DOHH2 (cell line): ENCODE measurements around the gene RD3L.

Experiments
- H3F3A ChIP-seq: fragments of 200-600 bp; sonication (generic), shearing (Covaris generic); 2 replicates; pipeline ENCODE4 v1.6.0; 2016; ENCODE audit warnings: antibody characterized with exemption, mild to moderate bottlenecking; ENCODE audit not compliant: control insufficient read depth, insufficient read depth
- H3K27ac ChIP-seq: fragments of 200-600 bp; sonication (generic); 2 replicates; pipeline ENCODE4 v1.5.1; 2014; ENCODE audit warnings: low read depth, mild to moderate bottlenecking, low read length, moderate library complexity
- H3K27me3 ChIP-seq: fragments of 200-600 bp; sonication (generic); 2 replicates; pipeline ENCODE4 v1.6.1; 2014; ENCODE audit warnings: mild to moderate bottlenecking, low read length, mixed read lengths; ENCODE audit not compliant: control insufficient read depth
- H3K36me3 ChIP-seq: fragments of 200-600 bp; sonication (generic); 2 replicates; pipeline ENCODE4 v1.6.1; 2014; ENCODE audit warnings: mild to moderate bottlenecking, low read length, moderate library complexity, mixed read lengths; ENCODE audit not compliant: control insufficient read depth
- H3K4me1 ChIP-seq: fragments of 200-600 bp; sonication (generic); 2 replicates; pipeline ENCODE4 v1.6.1; 2014; ENCODE audit warnings: mild to moderate bottlenecking, low read length, mixed read lengths; ENCODE audit not compliant: control insufficient read depth
- H3K4me2 ChIP-seq: fragments of 200-600 bp; sonication (generic); 2 replicates; pipeline ENCODE4 v1.6.0; 2014; ENCODE audit warnings: mild to moderate bottlenecking, low read length, moderate library complexity
- H3K4me3 ChIP-seq: fragments of 200-600 bp; sonication (generic); 2 replicates; pipeline ENCODE4 v1.5.1; 2014; ENCODE audit warnings: mild to moderate bottlenecking, low read length, mixed read lengths
- H3K79me2 ChIP-seq: fragments of 200-600 bp; sonication (generic); 2 replicates; pipeline ENCODE4 v1.6.1; 2014; ENCODE audit warnings: mild to moderate bottlenecking, low read length, mixed read lengths; ENCODE audit not compliant: control insufficient read depth
- H3K9me2 ChIP-seq: fragments of 200-600 bp; sonication (generic); replicated peaks from 2 replicates; pipeline ENCODE4 v1.6.1; 2014; ENCODE audit warnings: mild to moderate bottlenecking, low read length, mixed read lengths; ENCODE audit not compliant: control insufficient read depth
- H3K9me3 ChIP-seq: fragments of 200-600 bp; sonication (generic); 2 replicates; pipeline ENCODE4 v1.6.1; 2014; ENCODE audit warnings: antibody characterized with exemption, low read length, mixed read lengths; ENCODE audit not compliant: control insufficient read depth, insufficient read depth
- H4K20me1 ChIP-seq: fragments of 200-600 bp; sonication (generic); 2 replicates; pipeline ENCODE4 v1.6.0; 2014; ENCODE audit warnings: low read depth, mild to moderate bottlenecking, antibody characterized with exemption, low read length, moderate library complexity; ENCODE audit not compliant: control insufficient read depth, insufficient read depth
- EZH2phosphoT487 ChIP-seq: fragments of 200-600 bp; sonication (generic); IDR thresholded peaks from 2 replicates; pipeline ENCODE4 v1.6.1; 2017; ENCODE audit warnings: borderline replicate concordance, mild to moderate bottlenecking, antibody characterized with exemption, low read length, moderate library complexity, mixed read lengths
- TF ChIP-seq, protein P1 (sequence below): fragments of 200-600 bp; sonication (generic); IDR thresholded peaks from one replicate; pipeline ENCODE4 v1.5.1; 2014; ENCODE audit warnings: antibody characterized with exemption, mild to moderate bottlenecking, low read depth, low read length; ENCODE audit not compliant: poor library complexity, severe bottlenecking

RD3L gene

GRCh38 chr14:103969961-103970360 lies 27.6 kb upstream of the RD3L start:
- Histone ChIP-seq H3K4me2 (no peak overlapping the region), H3K9me3 (no peaks in the 10 kb centered on the region)

DNA sequence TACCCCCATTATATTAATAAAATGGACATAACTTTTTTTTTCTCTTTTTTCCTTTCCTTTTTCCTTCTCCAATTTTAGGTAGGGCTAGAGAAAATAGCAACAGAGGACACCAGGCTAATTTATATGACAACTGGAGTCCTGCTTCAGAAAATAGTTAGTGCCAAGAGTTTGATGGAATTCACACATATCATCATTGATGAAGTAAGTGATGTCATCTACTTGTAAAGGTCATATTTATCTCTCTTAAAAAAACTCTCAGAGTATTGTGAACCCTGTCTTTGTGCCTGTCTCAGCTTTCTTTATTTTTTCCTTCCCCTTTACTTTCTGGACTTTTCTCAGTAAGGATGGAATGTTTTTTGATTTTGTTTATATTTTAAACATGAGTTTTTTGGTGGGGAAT lies 24.3 kb upstream of the RD3L start:
- TF ChIP-seq EZH2phosphoT487, result no peak
- TF ChIP-seq, protein P1, sequence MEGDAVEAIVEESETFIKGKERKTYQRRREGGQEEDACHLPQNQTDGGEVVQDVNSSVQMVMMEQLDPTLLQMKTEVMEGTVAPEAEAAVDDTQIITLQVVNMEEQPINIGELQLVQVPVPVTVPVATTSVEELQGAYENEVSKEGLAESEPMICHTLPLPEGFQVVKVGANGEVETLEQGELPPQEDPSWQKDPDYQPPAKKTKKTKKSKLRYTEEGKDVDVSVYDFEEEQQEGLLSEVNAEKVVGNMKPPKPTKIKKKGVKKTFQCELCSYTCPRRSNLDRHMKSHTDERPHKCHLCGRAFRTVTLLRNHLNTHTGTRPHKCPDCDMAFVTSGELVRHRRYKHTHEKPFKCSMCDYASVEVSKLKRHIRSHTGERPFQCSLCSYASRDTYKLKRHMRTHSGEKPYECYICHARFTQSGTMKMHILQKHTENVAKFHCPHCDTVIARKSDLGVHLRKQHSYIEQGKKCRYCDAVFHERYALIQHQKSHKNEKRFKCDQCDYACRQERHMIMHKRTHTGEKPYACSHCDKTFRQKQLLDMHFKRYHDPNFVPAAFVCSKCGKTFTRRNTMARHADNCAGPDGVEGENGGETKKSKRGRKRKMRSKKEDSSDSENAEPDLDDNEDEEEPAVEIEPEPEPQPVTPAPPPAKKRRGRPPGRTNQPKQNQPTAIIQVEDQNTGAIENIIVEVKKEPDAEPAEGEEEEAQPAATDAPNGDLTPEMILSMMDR, result no peak
- Histone ChIP-seq H3K79me2 (no peaks in the 10 kb centered on the region), H3K27me3 (no peaks in the 10 kb centered on the region), H3K4me3 (no peak overlapping the region), H3K9me2 (no peaks in the 10 kb centered on the region), H3F3A (no peaks in the 10 kb centered on the region), H3K4me1 (no peaks in the 10 kb centered on the region), H3K36me3 (no peaks in the 10 kb centered on the region), H3K4me2 (no peak overlapping the region), H4K20me1 (no peaks in the 10 kb centered on the region), H3K9me3 (no peaks in the 10 kb centered on the region), H3K27ac (no peak overlapping the region)

More at GRCh38 chr14:103969961-103970360, 27.6 kb upstream of the RD3L start:
- no peak overlapping the region for H3K4me3 ChIP-seq
- H3K27me3 ChIP-seq, result peaks cover 2% of the 10 kb centered on the region; the same call in 1 of the 2 replicates
- TF ChIP-seq, protein P1, result no peak
- no peak for TF ChIP-seq EZH2phosphoT487
- H3F3A ChIP-seq, result no peaks in the 10 kb centered on the region
- H3K36me3 ChIP-seq, result no peaks in the 10 kb centered on the region
- no peaks in the 10 kb centered on the region for H3K9me2 ChIP-seq
- no peaks in the 10 kb centered on the region for H3K79me2 ChIP-seq
- no peaks in the 10 kb centered on the region for H4K20me1 ChIP-seq
- no peaks in the 10 kb centered on the region for H3K4me1 ChIP-seq
- no peak overlapping the region for H3K27ac ChIP-seq

DNA sequence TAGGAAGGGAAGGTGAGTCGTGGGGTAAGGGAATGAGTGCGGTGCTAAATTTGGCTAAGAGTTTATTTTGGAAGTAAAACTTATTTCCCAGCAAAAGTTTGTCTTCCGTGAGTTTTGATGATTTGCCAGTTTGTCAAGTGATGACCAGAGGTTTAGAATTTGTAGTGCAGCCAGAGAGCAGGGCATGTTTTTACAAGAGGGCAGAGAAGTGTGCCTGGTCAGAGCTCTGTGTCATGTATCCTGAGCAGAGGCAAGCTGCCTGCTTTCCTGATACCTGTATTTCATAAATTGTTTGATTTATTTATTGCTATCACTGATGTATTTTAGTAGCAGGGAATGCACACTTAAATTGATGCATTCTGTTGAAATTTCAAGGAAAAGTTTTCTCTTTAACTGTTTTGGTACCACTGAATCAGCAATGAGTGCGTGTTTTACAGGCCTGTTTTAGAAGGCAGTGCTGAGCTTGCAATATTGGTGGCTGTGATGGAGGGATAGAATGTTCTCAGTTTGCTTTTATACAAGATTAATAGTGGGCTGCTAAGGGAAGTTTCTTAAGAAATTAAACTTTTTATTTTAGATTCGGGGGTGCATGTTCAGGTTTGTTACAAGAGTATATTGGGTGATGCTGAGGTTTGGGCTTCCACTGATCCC lies 19.7 kb upstream of the RD3L start:
- no peaks in the 10 kb centered on the region for H3K4me1 ChIP-seq
- no peaks in the 10 kb centered on the region for H3K36me3 ChIP-seq
- no peak overlapping the region for H3K4me3 ChIP-seq
- peaks cover 4% of the 10 kb centered on the region; the same call in 1 of the 2 replicates for H3K27me3 ChIP-seq
- H3K4me2 ChIP-seq, result no peak overlapping the region
- no peak for TF ChIP-seq EZH2phosphoT487
- TF ChIP-seq, protein P1, result no peak
- no peaks in the 10 kb centered on the region for H4K20me1 ChIP-seq
- H3K79me2 ChIP-seq, result no peaks in the 10 kb centered on the region
- no peaks in the 10 kb centered on the region for H3K9me2 ChIP-seq
- no peak overlapping the region for H3K27ac ChIP-seq
- H3K9me3 ChIP-seq, result no peaks in the 10 kb centered on the region
- H3F3A ChIP-seq, result no peaks in the 10 kb centered on the region
